Hepatocyte (in vitro differentiated cells): ENCODE results near the gene PARP8. TPM values are rescaled to one million over a fixed set of nuclear protein-coding genes. Genes with fewer than 3 reads are reported as not detected.

Source experiments
- DNase-seq: peaks from one replicate; pipeline ENCODE4 v3.0.0-alpha.2; 2016; ENCODE audit warnings: low spot score
- H2AFZ ChIP-seq: fragments of 200-600 bp; sonication (generic); 2 replicates; pipeline ENCODE4 v1.6.0; 2016; ENCODE audit warnings: antibody characterized with exemption, mild to moderate bottlenecking
- H3K27ac ChIP-seq: fragments of 200-600 bp; sonication (generic); 2 replicates; pipeline ENCODE4 v1.5.1; 2016; ENCODE audit warnings: mild to moderate bottlenecking
- H3K27me3 ChIP-seq: fragments of 200-600 bp; sonication (generic); 2 replicates; pipeline ENCODE4 v1.6.1; 2016
- H3K36me3 ChIP-seq: fragments of 200-600 bp; sonication (generic); replicated peaks from 2 replicates; pipeline ENCODE4 v1.5.1; 2016; ENCODE audit warnings: low read depth; ENCODE audit not compliant: insufficient read depth
- H3K4me1 ChIP-seq: fragments of 200-600 bp; sonication (generic); 2 replicates; pipeline ENCODE4 v1.5.1; 2016; ENCODE audit warnings: mild to moderate bottlenecking, moderate library complexity; ENCODE audit not compliant: insufficient read depth
- H3K4me2 ChIP-seq: fragments of 200-600 bp; sonication (generic); 2 replicates; pipeline ENCODE4 v1.6.0; 2016
- H3K4me3 ChIP-seq: fragments of 200-600 bp; sonication (generic); 2 replicates; pipeline ENCODE4 v1.5.1; 2016; ENCODE audit warnings: mild to moderate bottlenecking
- H3K79me2 ChIP-seq: fragments of 200-600 bp; sonication (generic); 2 replicates; pipeline ENCODE4 v1.6.0; 2017; ENCODE audit warnings: mild to moderate bottlenecking
- H3K9me2 ChIP-seq: fragments of 200-600 bp; sonication (generic); replicated peaks from 2 replicates; pipeline ENCODE4 v1.6.0; 2017; ENCODE audit warnings: mild to moderate bottlenecking; ENCODE audit not compliant: insufficient read depth
- H3K9me3 ChIP-seq: fragments of 200-600 bp; sonication (generic); 2 replicates; pipeline ENCODE4 v1.5.1; 2016; ENCODE audit warnings: low read depth, mild to moderate bottlenecking
- H4K20me1 ChIP-seq: fragments of 200-600 bp; sonication (generic); 2 replicates; pipeline ENCODE4 v1.6.0; 2016; ENCODE audit warnings: mild to moderate bottlenecking; ENCODE audit not compliant: insufficient read depth, poor library complexity, severe bottlenecking
- EZH2 ChIP-seq: fragments of 200-600 bp; sonication (generic); IDR thresholded peaks from 2 replicates; pipeline ENCODE4 v1.6.1; 2016; ENCODE audit warnings: antibody characterized with exemption, mild to moderate bottlenecking, borderline replicate concordance
- EZH2phosphoT487 ChIP-seq: fragments of 200-600 bp; sonication (generic); IDR thresholded peaks from one replicate; pipeline ENCODE4 v1.6.1; 2018; ENCODE audit warnings: antibody characterized with exemption, mild to moderate bottlenecking, low read depth, moderate library complexity; ENCODE audit not compliant: unreplicated experiment, severe bottlenecking
- whole genome bisulfite sequencing: methylation state at CpG from one replicate; pipeline ENCODE4 v1.1.6; 2016; ENCODE audit warnings: low lambda C conversion rate; ENCODE audit errors: missing lambda C conversion rate; 5-methylcytosine and 5-hydroxymethylcytosine counted together
- polyA plus RNA-seq: library from polyadenylated mRNA; unstranded; fragments of >200 nt; fragmentation: Nextera tagmentation; extraction: Ambion mirVana; gene quantifications from 2 replicates; pipeline ENCODE4 v1.2.1, GENCODE V29; 2016
- total RNA-seq: library from RNA; depleted of rRNA; stranded (reverse); fragments of >200 nt; gene quantifications from 2 replicates; pipeline ENCODE4 v1.2.3, GENCODE V29; 2014
- TF ChIP-seq, protein P1 (sequence below): fragments of 200-600 bp; sonication (generic); IDR thresholded peaks from 2 replicates; pipeline ENCODE4 v1.5.1; 2016; ENCODE audit warnings: antibody characterized with exemption, mild to moderate bottlenecking; ENCODE audit not compliant: poor library complexity

The PARP8 gene
- total and polyA plus RNA-seq, 2 experiments from 2014 or later, result 11.9 to 18.0 TPM

- Histone ChIP-seq H3K27me3 (no peaks in the 10 kb centered on the region), H3K9me2 (no peaks in the 10 kb centered on the region), H3K9me3 (no peaks in the 10 kb centered on the region), H3K4me2 (no peak overlapping the region), H3K79me2 (no peaks in the 10 kb centered on the region), H2AFZ (no peak overlapping the region), H3K4me3 (no peak overlapping the region), H3K36me3 (no peaks in the 10 kb centered on the region), H3K27ac (no peak overlapping the region), H3K4me1 (no peaks in the 10 kb centered on the region), H4K20me1 (no peaks in the 10 kb centered on the region)
- TF ChIP-seq, protein P1, sequence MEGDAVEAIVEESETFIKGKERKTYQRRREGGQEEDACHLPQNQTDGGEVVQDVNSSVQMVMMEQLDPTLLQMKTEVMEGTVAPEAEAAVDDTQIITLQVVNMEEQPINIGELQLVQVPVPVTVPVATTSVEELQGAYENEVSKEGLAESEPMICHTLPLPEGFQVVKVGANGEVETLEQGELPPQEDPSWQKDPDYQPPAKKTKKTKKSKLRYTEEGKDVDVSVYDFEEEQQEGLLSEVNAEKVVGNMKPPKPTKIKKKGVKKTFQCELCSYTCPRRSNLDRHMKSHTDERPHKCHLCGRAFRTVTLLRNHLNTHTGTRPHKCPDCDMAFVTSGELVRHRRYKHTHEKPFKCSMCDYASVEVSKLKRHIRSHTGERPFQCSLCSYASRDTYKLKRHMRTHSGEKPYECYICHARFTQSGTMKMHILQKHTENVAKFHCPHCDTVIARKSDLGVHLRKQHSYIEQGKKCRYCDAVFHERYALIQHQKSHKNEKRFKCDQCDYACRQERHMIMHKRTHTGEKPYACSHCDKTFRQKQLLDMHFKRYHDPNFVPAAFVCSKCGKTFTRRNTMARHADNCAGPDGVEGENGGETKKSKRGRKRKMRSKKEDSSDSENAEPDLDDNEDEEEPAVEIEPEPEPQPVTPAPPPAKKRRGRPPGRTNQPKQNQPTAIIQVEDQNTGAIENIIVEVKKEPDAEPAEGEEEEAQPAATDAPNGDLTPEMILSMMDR, result no peak
- TF ChIP-seq EZH2phosphoT487, result no peak
- no peak for TF ChIP-seq EZH2
- 92% methylated on average over 1 of the region's 1 CpG for WGBS
- no peak for DNase-seq
These were observed 162.6 kb downstream of the PARP8 start for GRCh38 chr5:50829023-50829422.

GRCh38 chr5:50832657-50833284 is 166.3 kb downstream of the PARP8 start:
- no peak for DNase-seq
- H3K9me2 ChIP-seq, result no peaks in the 10 kb centered on the region
- no peak overlapping the region for H3K4me3 ChIP-seq
- no peak overlapping the region for H3K4me2 ChIP-seq
- no peaks in the 10 kb centered on the region for H3K36me3 ChIP-seq
- no peak for TF ChIP-seq EZH2
- TF ChIP-seq EZH2phosphoT487, result no peak
- TF ChIP-seq, protein P1, result no peak
- H3K9me3 ChIP-seq, result no peaks in the 10 kb centered on the region
- no peaks in the 10 kb centered on the region for H3K27me3 ChIP-seq
- no peaks in the 10 kb centered on the region for H4K20me1 ChIP-seq
- no peak overlapping the region for H2AFZ ChIP-seq
- 96% methylated on average over 4 of the region's 4 CpGs for WGBS
- no peaks in the 10 kb centered on the region for H3K79me2 ChIP-seq
- no peaks in the 10 kb centered on the region for H3K4me1 ChIP-seq
- no peak overlapping the region for H3K27ac ChIP-seq

DNA sequence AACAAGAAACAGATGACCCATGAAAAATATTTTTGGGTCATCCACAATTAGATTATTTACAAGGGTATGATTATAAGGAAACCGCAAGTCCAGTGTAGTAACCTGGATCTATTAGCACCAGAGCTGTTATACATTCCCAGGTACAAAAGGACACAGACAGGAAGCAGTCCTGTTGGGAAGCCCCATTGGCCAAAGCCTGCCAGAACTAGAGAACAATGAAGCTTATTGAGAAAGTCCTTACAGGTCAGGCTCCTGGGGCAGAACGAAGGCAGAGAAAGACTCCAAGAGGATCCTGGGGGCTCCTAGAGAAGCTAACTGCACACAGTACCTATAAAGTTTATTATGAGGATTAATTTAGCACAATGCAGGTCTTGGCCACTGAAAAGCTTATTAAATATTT is 169.9 kb downstream of the PARP8 start:
- H3K4me3 ChIP-seq, result no peak overlapping the region
- TF ChIP-seq, protein P1, result no peak
- no peak for TF ChIP-seq EZH2
- no peak for TF ChIP-seq EZH2phosphoT487
- no peaks in the 10 kb centered on the region for H3K36me3 ChIP-seq
- no peaks in the 10 kb centered on the region for H3K79me2 ChIP-seq
- no peaks in the 10 kb centered on the region for H3K9me2 ChIP-seq
- no peaks in the 10 kb centered on the region for H3K9me3 ChIP-seq
- no peak for DNase-seq
- H3K4me1 ChIP-seq, result no peaks in the 10 kb centered on the region
- no peak overlapping the region for H3K4me2 ChIP-seq
- H3K27me3 ChIP-seq, result no peaks in the 10 kb centered on the region
- H3K27ac ChIP-seq, result no peak overlapping the region
- 89% methylated on average over 2 of the region's 2 CpGs for WGBS
- H2AFZ ChIP-seq, result no peak overlapping the region
- H4K20me1 ChIP-seq, result no peaks in the 10 kb centered on the region
